HG03060 (cell line): ENCODE results near the gene WASF2.
"Not testable (repeated sequence)": the region's sequence is repeated elsewhere in the genome, so short reads cannot be mapped to it uniquely, and the experiment has no call there.

Experiments
- ATAC-seq: cut with Tn5 transposase; IDR thresholded peaks from one replicate; pipeline ENCODE4 v1.9.1; 2021; ENCODE audit warnings: low read depth, moderate number of reproducible peaks; ENCODE audit not compliant: unreplicated experiment

Gene WASF2

DNA sequence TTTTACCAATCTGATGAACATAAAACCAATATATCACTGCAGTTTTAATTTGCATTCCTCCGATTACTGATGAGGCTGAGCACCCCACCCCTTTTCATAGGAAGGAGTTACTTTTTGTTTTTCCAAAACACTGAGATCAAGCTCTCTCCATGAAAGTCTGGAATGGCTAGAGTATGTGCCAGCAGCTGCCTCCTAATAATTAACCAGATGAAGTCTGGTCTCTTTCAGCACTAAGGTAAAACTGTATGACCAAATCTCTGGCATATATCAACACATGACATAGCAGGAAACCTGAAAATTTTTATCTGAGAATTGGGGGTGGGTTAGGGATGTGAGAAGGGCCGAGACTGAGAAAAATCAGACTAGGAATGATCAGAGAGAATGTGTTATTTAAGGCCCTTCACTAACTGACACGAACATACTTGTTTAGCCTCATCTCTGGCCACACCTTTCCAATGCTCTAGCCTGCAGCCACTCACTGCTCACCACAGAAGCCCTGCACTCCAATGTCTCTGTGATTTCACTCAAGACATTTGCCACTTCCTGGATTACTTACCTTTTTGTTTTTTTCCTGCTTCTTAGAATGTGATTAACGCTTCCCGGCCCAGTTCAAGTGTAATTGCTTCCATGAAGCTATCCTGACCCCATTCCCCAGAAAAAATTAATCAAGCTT, 34.7 kb downstream of the WASF2 start:
- ATAC-seq, result no peak

DNA sequence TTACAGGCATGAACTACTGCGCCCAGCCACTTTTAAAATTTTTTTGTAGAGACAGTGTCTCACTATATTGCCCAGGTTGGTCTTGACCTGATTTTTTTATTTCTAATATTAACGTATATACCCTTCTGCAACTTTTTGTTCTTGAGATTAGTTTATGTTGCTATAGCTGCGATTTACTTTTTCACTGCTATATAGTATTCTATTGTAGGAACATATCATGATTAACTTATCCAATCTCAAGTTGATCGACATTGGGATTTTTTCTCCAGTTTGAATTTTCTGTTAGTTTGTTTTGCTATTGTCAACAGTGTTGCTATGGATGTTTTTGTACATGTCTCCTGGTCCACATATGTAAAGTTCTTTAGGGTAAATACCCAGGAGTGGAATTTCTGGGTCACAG, 35.4 kb downstream of the WASF2 start:
- ATAC-seq, result no peak

DNA sequence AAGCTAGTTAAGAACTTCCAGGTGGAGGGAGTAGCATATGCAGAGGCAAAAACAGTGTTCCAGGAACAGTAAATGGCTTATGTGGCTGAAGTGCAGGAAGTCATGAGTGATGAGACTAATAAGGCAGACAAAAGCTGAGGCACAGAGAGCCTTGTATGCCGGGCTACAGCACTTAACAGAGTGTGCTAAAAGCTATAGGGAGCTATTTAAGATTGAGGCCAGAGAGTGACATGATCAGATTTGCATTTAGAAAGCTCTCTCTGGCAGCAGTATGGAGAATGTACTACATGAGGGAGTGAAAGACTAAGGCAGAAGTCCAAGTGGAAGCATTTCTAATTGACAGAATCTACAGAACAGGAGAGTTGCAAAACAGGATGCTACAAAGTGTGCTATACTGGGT, 38.6 kb downstream of the WASF2 start:
- no peak for ATAC-seq

DNA sequence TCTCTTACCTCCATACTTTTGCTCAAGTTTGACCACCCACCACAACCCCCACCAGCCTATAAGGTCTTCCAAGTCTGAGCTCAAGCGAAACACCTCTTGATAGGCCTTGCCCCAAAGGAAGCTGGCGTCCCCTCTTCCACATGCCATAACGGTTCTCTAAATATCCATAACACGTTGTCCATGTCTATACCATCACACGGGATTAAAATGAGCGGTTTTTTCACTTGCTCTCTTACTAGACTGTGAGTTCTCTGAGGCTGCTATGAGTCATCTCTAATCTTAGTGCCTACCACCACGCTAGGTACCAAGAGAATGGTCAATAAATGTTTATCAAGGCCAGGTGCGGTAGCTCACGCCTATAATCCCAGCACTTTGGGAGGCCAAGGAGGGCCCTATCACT, 41.0 kb downstream of the WASF2 start:
- no peak for ATAC-seq

DNA sequence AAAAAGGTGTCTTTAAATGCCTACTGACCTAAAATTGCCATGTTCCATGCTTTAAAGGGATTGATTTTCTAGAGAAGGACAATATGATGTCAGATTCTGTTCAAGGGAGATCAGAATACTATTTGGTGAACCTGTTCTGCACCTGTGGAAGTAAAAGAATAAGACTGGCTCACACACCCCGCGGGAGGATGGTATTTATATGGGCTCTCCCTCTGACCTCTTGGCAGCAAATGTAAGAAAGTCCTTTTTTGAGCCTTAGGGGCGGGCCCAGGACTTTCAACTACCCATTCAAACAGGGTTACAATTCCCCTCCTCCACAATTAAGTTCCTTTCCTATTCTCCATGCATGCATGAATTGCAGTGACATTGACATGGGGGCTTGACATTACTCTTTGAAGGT, 42.1 kb downstream of the WASF2 start:
- no peak for ATAC-seq

DNA sequence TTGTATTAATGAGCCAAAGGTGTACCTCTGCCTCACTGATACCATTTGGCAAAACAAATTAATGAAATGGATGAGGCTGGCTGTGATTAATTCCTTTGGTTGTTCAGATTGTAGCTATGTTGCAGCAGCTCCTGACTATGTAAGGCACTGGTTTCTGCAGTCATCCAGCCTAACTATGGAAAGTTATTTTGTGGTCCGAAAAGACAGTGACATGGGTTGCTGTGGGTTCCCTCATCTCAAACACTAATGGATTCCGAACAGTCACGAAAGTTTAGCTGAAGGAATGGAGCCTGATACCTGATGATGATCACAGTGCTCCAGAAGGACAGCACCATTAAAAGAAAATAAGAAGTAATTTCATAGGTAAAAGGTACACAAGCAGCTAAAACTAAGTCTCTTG, 42.6 kb downstream of the WASF2 start:
- ATAC-seq, result no peak

DNA sequence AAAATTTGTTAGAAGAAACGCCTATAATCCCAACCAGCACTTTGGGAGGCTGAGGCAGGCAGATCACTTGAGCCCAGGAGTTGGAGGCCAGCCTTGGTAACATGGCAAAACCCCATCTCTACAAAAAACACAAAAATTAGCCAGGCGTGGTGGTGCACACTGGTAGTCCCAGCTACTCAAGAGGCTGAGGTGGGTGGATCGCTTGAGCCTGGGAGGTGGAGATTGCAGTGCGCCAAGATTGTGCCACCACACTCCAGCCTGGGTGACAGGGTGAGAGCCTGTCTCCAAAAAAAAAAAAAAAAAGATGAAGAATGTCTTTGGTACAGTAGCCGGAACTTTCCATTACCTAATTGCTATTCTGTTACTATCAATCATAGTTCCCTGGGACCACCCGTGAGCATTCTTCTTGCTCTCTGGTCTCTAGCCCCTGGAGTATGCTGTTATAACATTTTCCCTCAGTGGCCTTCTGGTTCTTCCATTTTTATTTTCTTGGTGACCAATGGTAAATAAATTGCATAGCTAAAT, 43.4 kb downstream of the WASF2 start:
- ATAC-seq, result no peak

DNA sequence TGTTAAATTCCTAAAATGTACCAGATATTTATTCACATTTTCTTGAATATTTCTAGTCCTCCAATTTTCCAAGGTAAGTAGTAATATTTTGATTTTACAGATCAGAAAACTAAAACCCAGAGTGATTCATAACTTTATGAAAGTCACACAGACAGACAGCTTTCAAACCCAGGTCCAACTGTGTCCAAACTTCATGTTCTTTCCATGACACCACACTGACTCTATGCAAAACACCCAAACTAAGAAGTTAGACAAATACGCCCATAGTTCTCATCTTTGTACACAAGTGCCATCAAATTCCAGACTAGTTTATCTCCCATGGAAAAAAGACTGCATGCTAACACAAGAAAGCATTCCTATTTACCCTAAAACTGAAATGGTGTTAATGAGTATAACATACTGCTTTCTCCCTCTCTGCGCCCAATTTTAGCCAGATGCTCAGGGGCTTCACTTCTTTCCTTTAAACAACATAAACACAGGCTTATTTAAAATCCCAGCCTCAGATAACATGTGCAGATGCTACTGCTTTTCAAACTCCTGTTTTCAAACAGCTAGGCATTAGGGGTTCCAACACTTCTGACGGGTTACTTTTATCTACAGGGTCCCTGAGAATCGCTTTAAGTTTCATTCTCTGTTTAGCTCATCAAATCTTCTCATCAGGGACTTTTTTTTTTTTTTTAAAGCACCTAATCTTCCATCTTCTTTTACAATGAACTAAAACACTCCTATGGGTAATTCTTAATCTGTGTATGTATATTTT, 44.6 kb downstream of the WASF2 start:
- ATAC-seq, result no peak

DNA sequence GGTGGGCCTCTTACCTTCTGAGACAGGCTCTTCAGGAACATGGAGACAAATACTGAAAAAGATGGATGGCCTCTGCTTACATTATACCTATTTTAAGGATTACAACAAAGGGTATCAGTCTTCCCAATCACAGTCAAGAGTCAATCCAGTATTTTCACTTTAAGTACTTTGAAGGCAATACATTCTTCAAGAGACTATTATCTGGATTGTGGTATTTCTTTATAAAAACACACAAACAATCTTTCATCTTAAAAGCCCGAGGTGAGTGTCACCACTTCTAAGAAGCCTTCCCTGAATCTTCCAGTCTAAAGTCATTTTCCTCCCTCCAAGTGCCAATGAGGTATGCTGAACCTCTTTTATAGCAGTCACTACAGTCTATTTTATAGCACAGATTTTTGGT, 45.3 kb downstream of the WASF2 start:
- ATAC-seq, result no peak

DNA sequence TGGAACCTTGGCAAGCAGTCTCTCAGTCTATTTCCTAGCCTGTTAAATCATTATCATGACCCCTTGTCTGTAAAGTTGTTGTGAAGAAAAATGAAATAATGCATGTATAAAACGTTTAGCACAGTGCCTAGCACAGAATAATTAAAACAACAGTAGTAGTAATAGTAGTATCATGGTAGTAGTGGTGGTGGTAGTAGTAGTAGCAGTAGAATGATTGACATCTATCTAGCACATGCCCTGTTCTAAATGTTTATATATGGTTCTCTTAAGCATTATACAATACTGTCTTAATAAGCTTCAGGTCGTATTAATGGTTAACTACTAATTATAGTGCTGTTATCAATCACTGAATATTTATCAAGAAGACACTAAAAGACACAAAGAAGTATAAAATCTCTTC, 50.8 kb downstream of the WASF2 start:
- no peak for ATAC-seq

DNA sequence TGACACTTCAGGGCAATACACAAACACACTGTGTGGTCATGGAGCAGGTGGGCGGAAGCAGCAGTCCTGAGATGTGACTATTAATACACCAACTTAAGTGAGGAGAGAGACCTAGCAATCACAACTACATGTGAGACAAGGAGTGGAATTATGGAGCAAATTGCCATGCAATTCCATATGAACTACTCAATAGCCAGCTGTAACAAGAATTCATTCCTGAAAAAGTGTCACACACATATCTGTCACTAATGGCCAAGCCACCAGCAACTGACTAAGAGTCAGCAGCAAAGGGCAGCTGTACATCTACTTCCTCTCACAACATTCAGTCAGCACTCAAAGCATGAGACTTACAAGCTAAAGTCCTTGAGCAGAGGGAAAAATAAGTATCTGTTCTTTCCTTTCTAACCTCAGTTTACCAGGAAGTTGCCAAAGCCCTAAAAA, 51.3 kb downstream of the WASF2 start:
- ATAC-seq, result no peak

DNA sequence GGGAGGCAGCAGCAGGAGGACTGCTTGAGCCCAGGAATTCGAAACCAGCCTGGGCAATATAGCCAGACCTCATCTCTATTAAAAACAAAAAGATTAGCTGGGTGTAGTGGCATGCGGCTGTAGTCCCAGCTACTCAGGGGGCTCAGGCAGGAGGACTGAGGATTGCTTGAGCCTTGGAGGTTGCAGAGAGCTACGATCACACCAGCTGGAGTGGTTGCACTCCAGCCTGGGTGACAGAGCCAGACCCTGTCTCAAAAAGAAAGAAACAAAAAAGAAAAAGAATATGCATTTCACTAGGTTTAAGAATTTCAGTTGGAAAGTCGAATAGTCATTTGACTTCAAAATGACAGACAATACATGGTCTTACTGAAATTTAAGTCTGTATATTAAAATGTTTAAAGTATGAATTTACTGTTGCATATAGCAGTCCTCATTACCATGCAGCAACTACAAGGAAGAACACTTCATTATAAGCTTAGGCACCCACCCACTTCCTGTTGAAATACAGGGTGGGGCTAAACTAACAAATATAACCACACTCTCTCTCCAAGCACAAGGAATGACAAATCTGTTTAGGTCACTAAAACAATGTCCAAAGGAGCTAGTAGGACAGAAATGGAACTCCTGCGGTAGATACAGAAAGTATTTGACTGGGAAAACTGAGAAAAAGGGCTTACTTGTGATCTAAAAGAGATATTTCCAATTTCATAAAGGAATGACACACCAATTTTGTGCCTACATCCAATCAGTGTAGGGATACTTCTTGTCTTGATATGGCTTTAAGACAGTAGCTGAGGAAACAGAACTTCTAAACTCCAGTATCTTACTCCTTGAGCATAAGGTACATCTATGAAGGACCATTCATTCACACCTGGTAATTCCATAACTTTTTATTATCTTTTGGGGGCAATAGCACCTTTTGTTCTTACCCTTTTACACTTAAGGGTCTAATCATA, 53.5 kb downstream of the WASF2 start:
- no peak for ATAC-seq

DNA sequence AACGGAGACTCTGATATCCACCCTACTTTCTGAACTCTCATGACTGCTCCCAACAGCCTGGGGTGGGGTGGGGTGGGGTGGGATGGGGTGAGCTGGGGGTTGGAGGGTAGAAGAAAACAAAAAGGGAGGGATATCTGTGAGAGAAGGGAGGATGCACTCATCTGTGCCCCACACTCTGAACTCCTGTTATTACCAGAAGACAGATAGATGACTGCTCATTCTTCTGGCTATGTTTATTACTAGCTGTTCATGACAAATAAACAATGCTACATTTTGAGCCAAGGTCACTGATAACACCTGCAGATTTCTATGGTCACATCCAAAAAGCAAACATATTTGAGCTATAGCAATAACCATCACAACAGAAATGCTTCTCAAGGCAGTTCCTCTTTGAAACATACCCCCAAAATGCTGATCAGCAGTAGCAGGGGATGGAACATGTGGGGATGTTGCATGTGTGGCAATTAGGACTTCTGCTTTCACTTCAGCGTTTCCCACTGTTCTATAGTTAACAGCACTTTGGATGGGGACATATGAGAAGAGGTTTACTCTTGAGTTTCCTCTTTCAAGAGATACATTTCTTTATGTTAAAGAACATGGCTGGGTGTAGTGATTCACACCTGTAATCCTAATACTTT, 54.3 kb downstream of the WASF2 start:
- ATAC-seq, result no peak

DNA sequence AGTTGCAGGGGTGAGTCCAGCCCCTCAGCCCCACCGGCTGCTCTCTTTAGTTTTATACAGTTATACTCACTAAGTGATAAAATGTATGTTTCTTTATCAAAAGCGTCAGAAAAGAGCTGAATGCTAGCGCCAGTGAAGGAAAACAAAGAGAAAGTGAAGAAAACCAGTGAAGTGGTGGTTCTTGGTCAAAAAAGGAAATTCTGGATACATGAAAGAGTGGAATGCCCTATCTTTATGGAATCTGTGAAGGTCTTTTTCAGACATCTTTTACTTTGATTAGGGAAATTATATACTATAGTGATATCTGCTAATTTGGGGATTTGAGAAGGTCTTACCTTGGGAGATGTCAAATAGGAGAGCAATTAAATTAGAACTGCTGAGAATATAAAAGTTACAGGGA, 56.3 kb downstream of the WASF2 start:
- no peak for ATAC-seq

DNA sequence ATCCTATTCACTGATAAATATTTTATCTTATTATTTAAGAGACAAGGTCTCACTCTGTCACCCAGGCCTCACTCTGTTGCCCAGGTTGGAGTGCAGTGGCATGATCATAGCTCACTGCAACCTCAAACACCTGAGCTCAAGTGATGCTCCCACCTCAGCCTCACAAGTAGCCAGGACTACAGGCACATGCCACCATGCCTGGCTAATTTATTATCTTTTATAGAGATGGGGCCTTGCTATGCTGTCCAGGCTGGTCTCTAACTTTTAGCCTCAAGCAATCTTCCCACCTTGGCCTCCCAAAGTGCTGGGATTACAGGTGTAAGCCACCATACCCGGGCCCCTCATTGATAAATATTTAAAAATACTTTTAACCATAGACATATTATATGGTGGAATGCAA, 57.2 kb downstream of the WASF2 start:
- ATAC-seq, result not testable (repeated sequence)

DNA sequence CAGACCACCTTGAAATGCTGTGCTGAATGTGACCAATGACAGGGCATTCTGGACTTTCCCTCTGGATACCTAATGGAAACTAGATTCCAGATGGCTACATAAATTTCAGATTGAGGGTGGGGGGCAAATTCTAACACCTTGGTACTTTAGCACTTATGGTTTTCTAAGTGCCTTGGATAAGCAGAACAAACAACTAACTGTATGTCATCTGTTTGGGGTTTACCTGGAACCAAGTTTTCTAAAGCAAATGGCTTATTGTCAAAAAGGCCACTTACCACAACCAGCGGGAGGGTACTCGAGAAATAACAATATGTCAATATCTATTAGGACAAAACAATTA, 58.4 kb downstream of the WASF2 start:
- ATAC-seq, result no peak

DNA sequence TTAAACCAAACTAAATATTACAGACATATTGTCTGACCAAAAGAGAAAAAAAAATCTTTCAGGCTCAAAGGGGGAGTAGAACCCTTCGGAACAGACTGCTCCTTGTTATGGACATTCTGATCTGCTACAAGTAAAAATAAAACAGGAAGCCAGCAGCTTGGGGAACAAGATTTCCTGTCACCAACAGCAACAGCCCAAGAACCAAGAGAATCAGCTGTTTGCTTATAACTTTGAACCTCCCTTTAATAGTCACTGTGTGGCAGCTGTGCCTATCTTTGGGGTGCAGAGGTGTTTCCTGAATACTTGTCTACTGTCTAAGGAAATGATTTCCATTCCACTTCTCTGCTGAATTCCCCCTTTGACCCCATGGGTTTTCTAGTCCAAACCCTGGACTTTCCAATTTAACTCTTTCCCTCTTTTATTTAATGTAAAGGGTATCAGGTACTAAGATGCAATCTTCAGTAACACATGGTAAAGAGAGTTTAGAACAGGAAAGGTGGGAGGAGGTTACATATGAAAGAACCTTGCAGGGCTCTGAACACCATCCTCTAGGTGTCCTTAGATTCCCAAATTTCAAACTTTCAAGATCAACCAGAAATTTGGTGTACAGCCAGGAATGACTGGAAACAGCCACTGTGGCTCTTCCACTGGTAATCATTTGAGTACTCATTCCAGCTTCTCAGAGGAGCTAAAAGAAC, 58.9 kb downstream of the WASF2 start:
- ATAC-seq, result no peak

DNA sequence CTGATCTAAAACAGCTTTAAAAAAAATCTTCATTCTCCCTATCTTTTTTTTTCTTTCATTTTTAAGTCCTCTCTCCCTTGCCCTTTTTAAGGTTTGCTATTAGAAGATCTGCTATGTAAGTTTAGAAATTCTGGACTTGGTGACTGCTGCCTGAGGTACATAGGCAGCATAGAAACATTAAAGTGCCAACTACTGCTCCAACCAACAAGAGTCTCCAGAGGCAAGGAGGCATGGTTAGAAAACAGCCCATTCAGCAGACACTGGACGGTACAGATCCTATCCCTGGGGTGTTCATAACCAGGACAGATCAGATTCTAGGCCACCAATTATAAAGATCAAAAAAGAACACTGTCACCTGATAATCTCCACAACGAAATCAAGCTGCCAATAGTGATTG, 60.9 kb downstream of the WASF2 start:
- ATAC-seq, result no peak

DNA sequence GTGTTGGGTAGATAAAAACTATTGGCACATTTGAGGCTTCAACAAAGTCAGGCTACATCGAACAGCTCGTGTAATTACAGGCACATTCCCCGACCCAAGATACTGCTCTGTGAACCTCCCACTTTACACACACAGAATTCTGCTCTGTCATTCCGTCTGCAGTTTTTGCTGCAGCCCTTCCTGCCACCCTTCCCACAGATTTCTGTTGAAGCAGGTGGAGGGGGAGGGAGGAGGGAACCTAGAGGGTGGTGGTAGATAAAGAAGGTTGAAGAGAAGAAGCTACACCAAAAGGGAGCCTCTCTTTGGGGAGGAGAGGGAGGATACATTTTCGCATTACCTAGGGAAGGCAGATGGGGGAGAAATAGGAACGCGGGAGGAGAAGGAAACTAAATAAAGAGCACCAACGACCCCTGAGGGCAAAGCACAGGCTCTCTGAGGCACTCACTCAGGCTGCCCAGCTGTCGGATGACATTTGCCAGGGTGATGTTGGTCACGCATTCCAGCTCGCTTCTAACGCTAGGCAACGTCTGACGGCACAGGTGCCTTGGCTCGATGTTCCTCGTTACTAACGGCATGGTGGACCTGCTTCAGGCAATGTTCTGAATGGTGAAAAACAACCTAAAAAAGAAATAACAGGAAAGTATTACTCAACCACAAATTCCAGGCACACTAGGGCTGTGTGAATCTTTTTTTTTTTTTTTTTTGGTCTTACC, 61.5 kb downstream of the WASF2 start:
- ATAC-seq, result no peak
